Measurements from ENCODE around the gene POLR2H.

Gene POLR2H

GRCh38 chr3:184372296-184372821 is 10.8 kb downstream of the POLR2H start:
- ChIA-PET POLR2A (interaction anchor here (1.2 to 2.7 kb wide), 4 partner anchors 7 to 167 kb away, joined by 3 to 14 read pairs (median 4); partner anchors contain the start of gene CHRD), CTCF (interaction anchor here (0.8 to 2.2 kb wide), 10 partner anchors 40 to 189 kb away, joined by 3 to 20 read pairs (median 6); partner anchors contain the start of gene EPHB3)
- DNase-seq (ENCODE audit: extremely low spot score) = no peak
- TF ChIP-seq HDGF (IDR thresholded peaks at IDR 0.05; ENCODE audit: borderline replicate concordance) (no peak), L3MBTL2 (conservative IDR thresholded peaks at IDR 0.05) (no peak), CTBP1 (IDR thresholded peaks at IDR 0.05; ENCODE audit: borderline replicate concordance) (no peak), NFRKB (IDR thresholded peaks at IDR 0.05) (no peak), ZNF384 (IDR thresholded peaks at IDR 0.05) (no peak), FOXK2 (IDR thresholded peaks at IDR 0.05) (no peak)

- no peak for DNase-seq (ENCODE audit: extremely low spot score)
- CTCF ChIA-PET = interaction anchor here (0.8 to 2.2 kb wide), 6 partner anchors 95 to 188 kb away, joined by 3 to 20 read pairs (median 6); partner anchors contain the start of gene EPHB3
- TF ChIP-seq SUZ12 (IDR thresholded peaks at IDR 0.05) = no peak
- POLR2A ChIA-PET = interaction anchor here (2.7 kb wide), 1 partner anchor 10 kb away, joined by 14 read pairs; no protein-coding TSS in a partner anchor
Measured at GRCh38 chr3:184372911-184373310, 11.4 kb downstream of the POLR2H start.

DNA sequence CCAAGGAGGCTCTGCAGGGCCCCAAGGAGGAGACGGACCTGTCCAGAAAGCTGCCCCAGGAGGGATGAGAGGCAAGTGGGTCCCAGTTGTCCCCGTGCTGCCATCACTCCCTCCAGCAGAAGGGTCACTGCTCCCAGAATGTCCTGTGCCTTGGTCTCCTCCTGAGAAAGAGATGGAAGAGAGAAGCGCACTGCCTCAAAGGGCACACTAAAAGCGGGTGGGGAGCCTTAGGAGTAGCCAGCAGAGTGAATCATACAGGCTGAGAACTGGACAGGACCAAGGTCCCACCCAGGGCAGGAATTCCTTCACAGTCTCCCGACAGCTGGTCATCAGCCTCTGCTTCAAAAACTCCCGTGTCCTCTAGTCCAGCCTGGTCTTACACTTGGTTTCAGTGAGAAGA is 11.9 kb downstream of the POLR2H start:
- ChIA-PET CTCF (interaction anchor here (0.8 to 2.1 kb wide), 2 partner anchors 170 to 188 kb away, joined by 4 to 5 read pairs; partner anchors contain the start of gene EPHB3), POLR2A (interaction anchor here (2.7 kb wide), 1 partner anchor 11 kb away, joined by 14 read pairs; no protein-coding TSS in a partner anchor)
- TF ChIP-seq SP1 (IDR thresholded peaks at IDR 0.05) = no peak
- TF ChIP-seq TARDBP (IDR thresholded peaks at IDR 0.05) = no peak
- TF ChIP-seq, protein P1, sequence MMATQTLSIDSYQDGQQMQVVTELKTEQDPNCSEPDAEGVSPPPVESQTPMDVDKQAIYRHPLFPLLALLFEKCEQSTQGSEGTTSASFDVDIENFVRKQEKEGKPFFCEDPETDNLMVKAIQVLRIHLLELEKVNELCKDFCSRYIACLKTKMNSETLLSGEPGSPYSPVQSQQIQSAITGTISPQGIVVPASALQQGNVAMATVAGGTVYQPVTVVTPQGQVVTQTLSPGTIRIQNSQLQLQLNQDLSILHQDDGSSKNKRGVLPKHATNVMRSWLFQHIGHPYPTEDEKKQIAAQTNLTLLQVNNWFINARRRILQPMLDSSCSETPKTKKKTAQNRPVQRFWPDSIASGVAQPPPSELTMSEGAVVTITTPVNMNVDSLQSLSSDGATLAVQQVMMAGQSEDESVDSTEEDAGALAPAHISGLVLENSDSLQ (IDR thresholded peaks at IDR 0.05) = no peak
- TF ChIP-seq NFRKB (IDR thresholded peaks at IDR 0.05) = no peak
- TF ChIP-seq BHLHE40 (IDR thresholded peaks at IDR 0.05; ENCODE audit: borderline replicate concordance) = no peak
- TF ChIP-seq HDGF (IDR thresholded peaks at IDR 0.05; ENCODE audit: borderline replicate concordance) = no peak
- TF ChIP-seq FOXA1 (IDR thresholded peaks at IDR 0.05) = no peak
- no peak for TF ChIP-seq ZNF384 (IDR thresholded peaks at IDR 0.05)
- no peak for TF ChIP-seq L3MBTL2 (conservative IDR thresholded peaks at IDR 0.05)
- TF ChIP-seq LEF1 (IDR thresholded peaks at IDR 0.05; ENCODE audit: borderline replicate concordance) = no peak
- TF ChIP-seq FOXK2 (IDR thresholded peaks at IDR 0.05) = no peak
- TF ChIP-seq CTBP1 (IDR thresholded peaks at IDR 0.05; ENCODE audit: borderline replicate concordance) = no peak
- no peak for TF ChIP-seq SUZ12 (IDR thresholded peaks at IDR 0.05)
- TF ChIP-seq ELF4 (IDR thresholded peaks at IDR 0.05) = no peak
- no peak for TF ChIP-seq ARNT (IDR thresholded peaks at IDR 0.05)
- no peak for TF ChIP-seq FOXM1 (IDR thresholded peaks at IDR 0.05; ENCODE audit: borderline replicate concordance)
- no peak for DNase-seq (ENCODE audit: extremely low spot score)

DNA sequence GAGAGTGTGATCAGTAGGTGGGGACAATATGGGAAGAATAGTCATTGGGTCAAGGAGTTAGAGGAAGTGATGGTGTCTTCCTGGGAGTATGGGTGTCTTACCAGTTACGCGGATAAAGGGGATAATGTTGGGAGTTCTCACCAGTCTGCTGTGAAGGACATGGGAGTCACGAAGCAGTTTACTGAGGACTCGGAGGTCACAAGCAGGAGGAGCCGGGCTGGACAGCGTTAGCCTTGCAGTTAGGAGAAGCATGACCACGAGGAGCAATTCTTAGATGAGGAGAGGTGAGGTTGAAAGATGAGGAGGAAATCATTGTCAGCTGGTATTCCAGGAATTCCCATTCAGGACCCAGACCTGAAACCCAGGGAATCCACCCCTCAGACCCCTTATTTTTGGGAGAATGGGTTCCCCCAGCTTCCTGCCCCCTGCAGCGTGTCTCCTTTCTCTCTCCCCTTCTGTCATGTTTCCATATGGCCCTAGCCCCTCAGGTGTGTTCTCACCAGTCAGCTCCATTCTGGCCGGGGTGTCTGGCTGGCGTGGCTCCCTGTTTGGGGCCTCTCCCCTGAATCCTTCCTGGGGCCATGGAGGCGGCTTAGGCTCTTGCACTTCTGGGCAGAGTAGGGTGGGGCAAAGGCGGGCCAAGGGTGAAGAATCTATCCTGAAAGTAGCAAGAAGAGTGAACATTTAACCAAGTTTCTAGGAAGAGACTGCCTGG is 14.4 kb downstream of the POLR2H start:
- TF ChIP-seq FOXM1 (IDR thresholded peaks at IDR 0.05; ENCODE audit: borderline replicate concordance) (no peak), ARNT (IDR thresholded peaks at IDR 0.05) (no peak), SUZ12 (IDR thresholded peaks at IDR 0.05) (no peak), LEF1 (IDR thresholded peaks at IDR 0.05; ENCODE audit: borderline replicate concordance) (no peak), HDGF (IDR thresholded peaks at IDR 0.05; ENCODE audit: borderline replicate concordance) (no peak), FOXA1 (IDR thresholded peaks at IDR 0.05) (no peak), ELF4 (IDR thresholded peaks at IDR 0.05) (no peak), TARDBP (IDR thresholded peaks at IDR 0.05) (no peak), CTBP1 (IDR thresholded peaks at IDR 0.05; ENCODE audit: borderline replicate concordance) (no peak), L3MBTL2 (conservative IDR thresholded peaks at IDR 0.05) (no peak), BHLHE40 (IDR thresholded peaks at IDR 0.05; ENCODE audit: borderline replicate concordance) (no peak), SP1 (IDR thresholded peaks at IDR 0.05) (no peak), NFRKB (IDR thresholded peaks at IDR 0.05) (no peak), FOXK2 (IDR thresholded peaks at IDR 0.05) (no peak), ZNF384 (IDR thresholded peaks at IDR 0.05) (no peak)
- TF ChIP-seq, protein P1 (IDR thresholded peaks at IDR 0.05) = no peak
- POLR2A ChIA-PET = interaction anchor here (1.4 to 1.7 kb wide), 2 partner anchors 10 to 13 kb away, joined by 4 read pairs; no protein-coding TSS in a partner anchor
- no peak for DNase-seq (ENCODE audit: extremely low spot score)
- CTCF ChIA-PET = no interaction called here

DNA sequence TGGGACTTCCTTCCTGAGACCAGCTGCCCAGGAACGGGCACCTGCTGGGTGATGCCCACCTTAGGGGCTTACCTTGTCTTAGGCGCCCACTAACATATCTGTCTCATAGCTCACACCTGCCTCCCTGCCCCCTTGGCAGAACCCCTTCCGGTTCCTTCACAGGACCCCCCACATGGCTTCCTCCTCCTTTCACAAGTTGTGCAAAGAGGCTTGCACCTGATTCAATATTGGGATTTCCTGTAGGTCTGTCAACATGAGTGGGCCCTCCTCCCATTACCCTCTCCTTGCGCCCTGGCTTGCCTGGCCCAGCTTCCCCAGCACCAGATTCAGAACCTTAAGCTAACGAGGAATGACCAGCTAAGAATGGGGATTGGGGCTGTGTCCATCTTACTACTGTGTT is 15.9 kb downstream of the POLR2H start:
- TF ChIP-seq SP1 (IDR thresholded peaks at IDR 0.05) = no peak
- no peak for TF ChIP-seq FOXA1 (IDR thresholded peaks at IDR 0.05)
- no peak for DNase-seq (ENCODE audit: extremely low spot score)
- CTCF ChIA-PET = no interaction called here
- POLR2A ChIA-PET = interaction anchor here (1.1 kb wide), 1 partner anchor 14 kb away, joined by 3 read pairs; no protein-coding TSS in a partner anchor

DNA sequence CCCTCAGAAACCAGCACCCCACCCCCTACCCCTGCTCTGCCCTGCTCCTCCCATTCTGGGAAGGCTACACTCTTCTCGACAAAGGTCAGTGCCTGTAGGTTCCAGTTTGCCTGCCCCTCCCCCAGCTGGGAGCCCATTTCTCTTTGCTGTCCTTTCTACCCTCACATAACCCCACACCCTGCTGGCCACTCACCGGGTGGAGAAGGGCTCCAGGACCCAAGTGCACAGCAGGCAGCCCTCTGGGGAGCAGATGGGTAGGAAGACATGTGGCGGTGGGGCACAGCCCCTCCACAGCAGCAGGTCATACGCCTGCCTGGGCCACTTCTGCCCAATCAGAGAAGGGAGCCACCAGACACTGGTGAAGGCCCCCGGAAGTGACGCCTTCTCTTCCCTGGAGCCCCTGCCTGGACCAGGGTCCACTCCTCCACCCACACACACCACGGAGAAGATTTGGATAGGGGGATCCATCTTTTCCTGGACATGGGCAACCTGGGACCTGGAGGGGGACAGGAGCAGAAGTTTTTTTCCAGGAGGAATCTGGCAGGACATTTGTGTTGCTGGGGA is 16.5 kb downstream of the POLR2H start, which contains the start of gene THPO:
TSS of gene THPO (minus strand) at position 326 of the 564 bp plus-strand sequence. CDS start 1,948 bp downstream, outside the sequence.
- ChIA-PET CTCF (no interaction called here), POLR2A (interaction anchor here (1.1 kb wide), 1 partner anchor 14 kb away, joined by 3 read pairs; no protein-coding TSS in a partner anchor)
- TF ChIP-seq, protein P1 (IDR thresholded peaks at IDR 0.05) = no peak
- TF ChIP-seq HDGF (IDR thresholded peaks at IDR 0.05; ENCODE audit: borderline replicate concordance) (no peak), BHLHE40 (IDR thresholded peaks at IDR 0.05; ENCODE audit: borderline replicate concordance) (no peak), FOXM1 (IDR thresholded peaks at IDR 0.05; ENCODE audit: borderline replicate concordance) (no peak), ZNF384 (IDR thresholded peaks at IDR 0.05) (no peak), SUZ12 (IDR thresholded peaks at IDR 0.05) (no peak), FOXA1 (IDR thresholded peaks at IDR 0.05) (no peak)
- no peak for DNase-seq (ENCODE audit: extremely low spot score)

Measured in HEK293T (cell line).